B cell (primary cell): ENCODE measurements around the gene BRF1.

Experiments
- CTCF ChIP-seq: fragments of 200-600 bp; IDR thresholded peaks from one replicate; pipeline ENCODE4 v1.8.0; 2022; ENCODE audit warnings: antibody characterized with exemption, mild to moderate bottlenecking
- EZH2 ChIP-seq: IDR thresholded peaks from 2 replicates; pipeline ENCODE4 v1.6.1; 2012; ENCODE audit warnings: borderline replicate concordance, low read depth, mild to moderate bottlenecking, moderate library complexity, low read length; ENCODE audit not compliant: insufficient read depth, poor library complexity, severe bottlenecking

- TF ChIP-seq CTCF (no peak), EZH2 (no peak)
Observed at GRCh38 chr14:105258846-105259245, 42.0 kb downstream of the BRF1 start.
